Measurements from ENCODE around the gene CKS1B.
A peak's percentile ranks its signal among the peaks of the same experiment; 100 is the strongest.
"Not testable (repeated sequence)": the region's sequence is repeated elsewhere in the genome, so short reads cannot be mapped to it uniquely, and the experiment has no call there.

The CKS1B gene

DNA sequence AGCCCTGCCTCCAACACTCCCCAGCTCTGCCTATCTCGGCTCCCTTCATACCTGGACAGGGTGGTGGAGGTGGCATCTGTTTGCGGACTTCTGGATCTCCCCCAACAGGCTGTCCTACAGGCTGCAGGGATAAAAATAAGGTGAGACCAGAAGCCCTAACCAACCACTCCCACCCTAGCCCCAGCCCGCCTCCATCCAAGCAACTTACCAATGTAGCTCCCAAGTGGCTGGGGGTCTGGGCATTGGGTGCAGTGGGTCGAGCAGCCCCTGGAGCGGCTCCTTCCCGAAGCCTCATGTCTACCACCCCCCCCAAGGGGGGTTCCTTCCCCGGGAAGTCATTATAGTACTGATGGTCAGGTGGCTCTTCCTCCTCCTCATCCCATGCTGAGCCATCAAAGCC is 8.4 kb upstream of the CKS1B start:
- DNase-seq, result no peak

DNA sequence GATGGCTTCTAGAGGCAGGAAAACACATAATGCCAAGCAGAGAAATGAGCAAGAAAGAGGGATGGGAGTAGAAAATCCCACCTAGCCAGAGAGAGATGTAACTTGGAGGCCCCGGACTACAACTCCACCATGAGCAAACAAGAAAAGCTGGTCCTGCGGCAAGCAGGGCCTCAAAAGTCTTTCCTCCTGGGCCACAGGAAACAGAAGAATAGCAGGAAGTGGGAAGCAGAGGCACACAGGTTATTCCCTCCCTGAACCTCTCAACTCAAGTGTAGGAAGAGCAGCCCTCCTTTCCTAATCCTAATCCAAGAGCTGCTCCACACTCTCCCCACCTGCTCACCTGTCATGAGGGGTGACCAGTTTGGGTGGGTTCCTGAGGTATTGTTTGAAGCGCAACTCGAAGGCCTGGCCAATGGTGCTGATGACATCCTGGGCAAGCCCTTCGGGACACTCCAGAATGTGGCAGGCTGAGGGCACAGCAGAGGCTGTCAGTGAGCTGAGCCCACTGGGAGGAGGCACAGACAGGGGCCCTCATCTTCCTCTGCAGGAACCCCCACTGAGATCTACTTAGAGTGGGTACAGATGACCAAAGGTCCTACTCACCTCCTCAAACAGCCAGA is 7.0 kb upstream of the CKS1B start:
- DNase-seq, result no peak

DNA sequence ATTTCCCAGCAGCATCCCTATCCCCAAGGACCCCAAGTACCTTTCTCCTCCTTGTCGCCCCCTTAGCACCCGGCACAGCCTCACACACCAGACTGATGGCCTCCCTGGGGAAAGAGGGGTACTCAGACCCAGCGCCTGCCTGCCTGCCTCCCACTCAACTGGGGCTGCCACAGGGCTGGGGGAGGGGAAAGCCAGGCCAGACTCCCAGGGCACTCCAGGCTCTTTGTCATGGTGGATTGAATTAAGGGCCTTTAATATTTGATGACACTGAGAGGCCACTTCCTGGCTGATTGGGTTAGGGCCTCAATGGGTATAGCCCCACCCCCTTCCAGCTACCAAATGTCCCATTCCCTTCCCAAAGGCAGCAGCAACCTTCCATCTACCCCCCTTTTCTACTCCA is 5.8 kb upstream of the CKS1B start:
- no peak for DNase-seq

DNA sequence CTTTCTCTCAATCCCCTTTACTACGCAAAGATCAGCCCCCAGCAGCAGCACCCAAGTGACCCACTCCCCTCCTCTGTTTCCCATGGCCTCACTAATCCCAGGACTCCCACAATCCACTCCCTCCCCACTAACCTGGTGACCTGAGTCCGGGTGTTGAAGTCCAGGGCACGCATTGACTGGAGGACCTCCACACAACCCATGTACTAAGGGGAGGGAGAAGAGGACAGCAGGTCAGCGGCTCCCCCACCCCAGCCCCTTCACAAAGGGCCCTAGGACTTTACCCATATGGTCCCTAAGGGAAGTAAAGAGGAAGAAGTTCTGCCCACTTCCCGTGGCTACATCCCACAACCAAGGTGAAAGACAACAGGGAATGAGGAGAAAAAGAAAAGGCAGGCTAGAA is 5.2 kb upstream of the CKS1B start:
- DNase-seq, result no peak

DNA sequence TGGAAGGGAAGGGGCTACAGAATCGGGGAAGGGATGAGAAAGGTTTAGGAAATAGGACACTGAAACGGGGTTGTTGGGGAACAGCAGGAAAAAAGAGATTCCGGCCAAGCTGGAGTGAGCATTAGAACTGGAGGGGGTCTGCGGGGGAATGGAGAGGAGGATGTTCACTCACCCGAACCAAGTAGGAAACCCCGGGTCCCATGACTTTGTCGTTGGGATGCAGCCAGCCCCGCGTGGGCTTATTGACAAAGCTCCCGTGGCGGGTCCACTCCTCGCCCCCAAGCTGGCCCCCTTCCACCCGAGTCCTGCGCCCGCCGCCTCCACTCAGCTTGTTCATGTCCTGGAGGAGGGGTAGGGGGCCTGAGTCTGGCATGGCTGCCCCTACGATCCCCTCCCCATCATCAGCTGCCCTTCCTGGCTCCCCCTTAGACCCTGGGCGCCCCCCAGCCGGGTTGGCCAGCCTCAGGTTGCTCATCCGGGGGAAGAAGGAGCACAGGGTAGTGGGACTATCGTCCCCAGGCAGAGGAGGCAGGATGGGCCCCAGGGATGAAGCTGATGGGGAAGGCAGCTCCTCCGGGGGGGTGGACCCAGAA is 4.5 kb upstream of the CKS1B start:
- DNase-seq, result no peak

DNA sequence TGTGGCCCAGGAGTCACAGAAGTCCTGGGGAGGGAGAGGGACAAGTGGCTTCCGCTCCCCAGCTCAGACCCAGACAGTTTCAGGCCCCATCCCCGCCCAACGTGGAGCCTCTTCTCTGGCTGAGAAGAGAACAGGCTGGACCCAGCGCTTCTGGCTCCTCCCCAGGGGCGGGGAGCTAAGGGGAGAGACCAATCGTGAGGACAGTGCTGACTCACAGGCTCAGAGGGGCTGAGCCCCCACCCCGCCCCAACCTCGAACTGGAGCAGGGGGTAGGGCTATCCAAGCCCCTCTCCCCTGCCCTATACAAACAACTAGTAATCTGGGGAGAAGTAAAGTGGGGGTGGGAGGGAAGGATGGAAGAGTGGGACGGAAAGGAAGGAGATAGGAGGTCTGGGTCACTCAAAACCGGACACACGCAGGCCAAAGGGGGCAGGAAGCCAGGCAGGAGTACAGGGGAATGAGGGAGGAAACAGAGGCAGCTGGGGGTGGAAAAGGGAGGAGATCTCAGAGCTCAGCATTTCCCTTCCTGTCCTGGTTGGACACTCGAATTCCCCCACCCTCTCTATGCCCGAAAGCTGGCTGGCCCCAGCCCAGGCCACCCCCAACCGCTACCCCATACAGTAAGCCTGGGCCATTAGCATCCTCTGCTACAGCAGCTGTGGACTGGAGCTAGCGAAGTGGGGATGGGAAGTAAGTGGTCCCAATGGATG is 3.7 kb upstream of the CKS1B start, which contains the start of gene SHC1:
SHC1 (minus strand) TSS at position 117 of the 710 bp plus-strand sequence. CDS start 221 bp downstream, outside the sequence.
- no peak for DNase-seq

DNA sequence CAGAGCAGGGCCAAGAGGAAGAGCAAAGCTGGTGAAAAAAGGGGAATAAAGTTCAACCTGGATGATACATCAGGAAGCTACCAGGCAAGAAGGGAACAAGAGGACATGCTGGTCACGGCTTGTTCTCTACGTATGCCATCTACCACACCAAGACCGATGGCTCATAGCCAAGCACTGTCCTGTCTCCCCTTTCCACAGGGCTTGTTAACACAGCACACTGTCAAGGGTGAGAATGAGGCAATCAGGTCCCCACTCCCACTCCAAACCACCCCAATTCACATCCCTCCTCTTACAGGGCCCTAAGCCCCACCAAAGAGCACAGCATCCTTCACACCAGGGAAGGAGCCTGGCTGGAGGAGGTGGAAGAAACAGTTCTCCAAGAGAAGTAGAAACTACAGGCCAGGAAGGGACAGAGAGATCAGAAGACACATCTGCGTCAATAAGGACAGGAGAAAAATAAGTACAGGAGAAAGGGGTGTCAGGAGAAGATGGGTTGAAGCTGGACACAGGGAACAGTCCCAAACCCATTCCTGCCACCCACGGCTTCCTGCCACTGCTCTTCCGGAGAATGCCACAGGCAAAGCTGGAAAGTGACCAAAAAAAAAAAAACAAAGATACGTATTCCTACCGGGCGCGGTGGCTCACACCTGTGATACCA is 3.0 kb upstream of the CKS1B start:
- DNase-seq, result no peak

DNA sequence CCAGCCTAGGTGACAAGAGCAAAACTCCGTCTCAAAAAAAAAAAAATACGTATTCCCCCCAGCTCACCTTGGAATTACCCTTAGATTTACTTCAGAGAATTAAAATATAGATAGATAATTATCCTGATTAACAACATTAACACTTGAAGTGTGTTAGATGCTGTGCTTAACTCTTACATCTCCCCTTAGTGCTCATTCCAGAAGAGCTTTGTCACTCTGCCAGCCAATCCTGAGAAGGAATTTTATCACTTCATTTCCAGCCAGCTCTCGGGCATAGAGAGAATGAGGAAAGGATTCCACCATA is 2.3 kb upstream of the CKS1B start:
- DNase-seq, result no peak

DNA sequence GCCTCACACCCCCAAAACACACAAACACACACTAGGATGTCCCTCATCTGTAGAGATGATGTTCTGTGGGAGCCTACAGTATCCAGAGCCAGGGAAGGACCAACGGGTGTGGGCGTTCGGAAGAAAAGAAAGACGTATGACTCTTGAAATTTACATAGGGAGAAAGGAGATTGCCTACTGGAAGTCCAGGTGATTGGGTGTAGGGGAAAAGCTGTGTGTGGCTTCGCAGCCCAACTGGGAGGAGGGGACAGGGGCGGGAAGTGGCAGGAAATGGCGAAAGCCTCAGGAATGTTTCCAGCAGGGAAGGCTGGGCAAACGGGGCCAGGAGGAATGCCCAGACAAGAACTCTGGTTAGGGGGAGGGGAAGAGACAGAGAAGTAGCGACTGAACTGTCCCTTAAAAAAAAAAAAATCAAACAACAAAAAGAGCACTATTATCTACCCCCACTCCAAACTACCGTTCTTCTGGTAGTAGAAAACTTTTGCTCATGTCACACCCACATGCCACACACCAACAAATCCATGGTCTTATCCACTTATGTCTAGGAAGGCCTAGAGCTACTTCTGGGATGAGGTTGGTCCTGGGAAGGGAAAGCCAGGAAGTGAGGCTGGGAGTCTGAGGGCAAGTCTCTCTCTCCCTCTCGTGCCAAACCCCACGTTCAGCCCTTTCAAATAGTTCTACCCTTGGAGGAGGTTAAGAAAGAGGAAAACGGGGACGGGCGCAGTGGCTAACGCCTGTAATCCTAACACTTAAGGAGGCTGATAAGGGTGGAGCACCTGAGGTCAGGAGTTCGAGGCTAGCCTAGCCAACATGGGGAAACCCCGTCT is 1.8 kb upstream of the CKS1B start:
- no peak for DNase-seq

DNA sequence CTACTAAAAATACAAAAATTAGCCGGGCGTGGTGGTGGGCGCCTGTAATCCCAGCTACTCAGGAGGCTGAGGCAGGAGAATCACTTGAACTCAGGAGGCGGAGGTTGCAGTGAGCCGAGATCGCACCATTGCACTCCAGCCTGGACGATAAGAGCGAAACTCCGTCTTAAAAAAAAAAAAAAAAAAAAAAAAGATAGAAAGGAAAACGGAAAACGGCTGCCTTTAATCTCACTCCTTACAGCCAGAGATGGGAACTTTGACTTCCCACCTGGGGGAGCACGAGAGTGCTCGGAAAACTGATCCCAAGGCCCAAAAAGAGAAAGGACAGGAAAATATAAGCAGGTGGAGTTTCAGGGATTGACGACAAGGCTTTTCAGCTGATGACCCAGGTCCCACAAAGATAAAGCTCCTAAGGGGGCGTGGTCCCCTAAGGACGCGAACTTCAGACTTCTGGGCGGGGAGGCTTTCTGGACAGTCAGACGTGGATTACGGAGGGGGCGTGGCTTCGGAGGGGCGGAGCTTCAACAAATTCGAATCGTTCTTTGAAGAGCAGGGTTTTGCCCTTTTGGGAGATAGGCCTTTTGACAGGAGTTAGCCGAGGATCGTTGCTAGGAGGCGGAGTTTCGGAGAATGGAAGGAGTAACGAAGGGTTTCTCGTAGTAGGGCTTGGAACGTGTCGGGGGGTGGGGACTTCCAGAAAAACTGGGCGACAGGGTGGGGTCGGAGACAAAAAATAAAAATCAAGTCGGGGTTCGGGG is 958 bp upstream of the CKS1B start:
- peak; percentile 69 to 87 (median 75) for DNase-seq

DNA sequence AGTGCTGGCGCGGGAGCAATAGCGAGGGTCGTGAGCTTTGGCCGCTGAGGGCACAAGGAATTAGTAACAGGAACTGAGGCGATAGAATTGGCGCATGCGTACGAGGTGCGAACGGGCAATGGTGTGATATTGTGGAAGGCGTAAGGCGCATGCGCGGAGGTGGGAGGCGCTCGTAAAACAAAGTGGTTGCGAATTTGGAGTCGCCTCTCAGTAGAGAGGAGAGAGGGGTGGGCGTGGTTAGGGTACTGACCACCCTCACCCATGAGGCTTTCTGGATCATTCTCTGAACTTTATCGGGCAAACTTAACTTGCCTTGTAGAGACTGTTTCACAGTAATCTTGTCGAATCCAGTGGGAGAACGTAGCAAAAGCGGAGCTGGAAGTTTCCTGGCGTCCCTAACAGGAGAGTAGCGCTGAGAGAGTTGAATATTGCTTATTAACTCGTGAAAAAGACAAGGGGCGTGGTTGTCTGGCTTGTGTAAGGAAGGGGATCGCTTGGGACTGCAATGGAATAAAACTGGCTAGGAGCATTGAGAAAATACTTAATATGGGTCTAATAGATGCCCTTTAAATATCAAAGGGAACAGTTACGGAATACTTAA is 427 bp downstream of the CKS1B start:
- DNase-seq, result peak; percentile 73 to 90 (median 86)

DNA sequence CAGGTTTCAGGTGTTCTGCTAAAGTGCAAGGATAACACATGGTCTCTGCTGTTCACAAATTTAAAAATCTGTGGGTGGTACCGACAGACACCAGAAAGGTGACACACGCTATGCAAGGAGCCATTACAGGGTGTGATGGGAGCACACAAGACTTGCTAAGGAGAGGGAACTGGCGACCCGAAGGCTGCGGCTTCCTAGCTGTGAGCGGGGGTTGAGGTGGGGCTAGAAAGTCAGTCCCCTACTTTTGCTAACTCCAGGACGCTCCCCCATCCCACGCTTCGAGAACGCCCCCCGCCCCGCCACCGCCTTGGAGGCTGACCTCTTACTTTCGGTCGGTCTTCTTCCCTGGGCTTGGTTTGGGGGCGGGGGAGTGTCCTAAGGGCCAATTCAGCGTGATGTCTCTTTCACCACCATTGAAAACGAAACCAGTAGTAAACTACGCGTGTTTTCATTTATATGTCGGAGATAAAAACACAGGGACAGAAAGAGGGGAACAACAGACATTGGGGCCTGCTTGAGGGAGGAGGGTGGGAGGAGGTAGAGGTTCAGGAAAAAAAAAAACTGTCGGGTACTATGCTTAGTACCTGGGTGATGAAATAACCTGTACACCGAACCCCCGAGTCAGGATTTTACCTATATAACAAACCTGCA is 1.1 kb downstream of the CKS1B start:
- peak in 3 of 4 experiments; percentile 16 to 47 (median 20) for DNase-seq

DNA sequence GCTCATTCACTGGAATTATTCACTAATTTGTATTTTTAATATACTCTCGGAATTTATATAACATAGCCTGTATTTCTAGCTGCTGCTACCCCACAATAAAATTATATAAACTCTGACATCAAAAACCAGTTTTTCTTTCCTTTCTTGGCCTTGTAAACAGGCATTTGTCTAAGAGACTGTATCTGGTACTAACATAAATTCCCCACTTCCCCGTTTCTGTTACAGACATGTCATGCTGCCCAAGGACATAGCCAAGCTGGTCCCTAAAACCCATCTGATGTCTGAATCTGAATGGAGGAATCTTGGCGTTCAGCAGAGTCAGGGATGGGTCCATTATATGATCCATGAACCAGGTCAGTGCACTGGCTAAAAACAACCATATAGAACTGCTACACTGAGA is 3.3 kb downstream of the CKS1B start:
- not testable (repeated sequence) for DNase-seq

DNA sequence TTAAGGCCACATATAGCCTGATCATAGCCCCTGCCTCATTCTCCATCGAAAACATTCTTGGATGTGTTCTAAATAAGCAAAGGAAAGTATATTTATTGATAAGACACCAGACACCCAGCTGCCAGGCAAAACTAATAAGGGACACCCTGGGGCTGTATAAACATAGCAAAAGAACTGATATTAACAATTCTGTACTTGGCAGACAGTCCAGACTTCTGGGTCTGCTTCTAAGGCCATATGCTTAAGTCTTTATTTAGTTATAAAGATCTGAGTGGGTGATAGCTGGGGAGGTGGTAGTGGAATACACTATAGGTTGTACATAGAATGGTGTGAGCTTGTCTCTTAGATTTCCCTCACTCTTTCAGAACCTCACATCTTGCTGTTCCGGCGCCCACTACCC is 3.9 kb downstream of the CKS1B start:
- no peak for DNase-seq

DNA sequence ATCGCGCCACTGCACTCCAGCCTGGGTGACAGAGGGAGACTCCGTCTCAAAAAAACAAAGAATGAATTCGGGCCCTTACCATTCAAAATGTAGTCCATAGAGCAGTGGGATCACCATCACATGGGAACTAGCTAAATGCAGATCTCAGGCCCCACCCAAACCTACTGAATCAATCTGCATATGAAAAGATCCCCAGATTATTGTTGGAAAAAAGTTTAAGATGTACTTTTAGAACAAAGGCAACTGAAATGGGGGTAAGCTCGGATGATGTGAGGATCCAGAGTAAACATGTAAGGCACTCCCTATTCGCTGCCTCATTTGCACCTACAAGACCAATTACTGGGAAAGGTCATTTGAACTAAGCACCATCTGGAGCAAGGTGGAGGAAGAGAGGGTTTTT is 7.9 kb downstream of the CKS1B start:
- DNase-seq, result no peak

DNA sequence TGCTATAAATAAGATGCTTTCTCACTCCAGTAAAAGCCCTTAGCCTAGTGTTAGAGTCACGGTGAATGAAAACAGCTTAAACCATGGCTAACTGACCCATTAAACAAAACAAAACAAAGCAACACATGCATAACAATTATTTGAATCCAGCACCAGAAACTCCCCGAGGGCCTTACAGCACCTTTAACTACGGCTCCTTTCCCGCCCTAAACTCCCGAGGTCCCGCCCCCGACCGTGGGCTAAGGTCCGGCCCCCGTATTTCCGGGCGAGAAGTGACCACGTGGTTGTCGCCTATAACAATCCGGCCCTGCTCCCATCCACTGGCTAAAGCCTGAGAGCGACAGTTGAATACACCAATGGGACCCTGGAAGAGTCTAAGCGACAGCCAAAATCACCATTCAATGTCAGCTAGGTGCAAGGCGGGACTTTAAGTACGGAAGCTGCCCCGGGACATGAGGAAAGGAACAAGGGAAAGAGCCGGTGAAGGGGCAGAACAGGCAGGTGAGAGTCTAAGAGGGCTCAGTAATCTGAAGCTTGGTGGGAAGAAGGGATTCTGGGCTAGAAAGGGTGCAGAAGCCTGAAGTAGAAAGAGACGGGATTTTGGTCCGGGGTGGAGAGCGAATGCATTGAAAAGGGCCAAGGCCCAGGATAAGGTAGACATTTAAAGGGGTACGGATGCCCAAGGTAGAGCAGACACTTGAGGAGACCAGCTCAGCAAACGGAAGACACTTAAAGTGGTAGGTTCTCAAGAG is 8.6 kb downstream of the CKS1B start, which contains the start of gene FLAD1:
FLAD1 (plus strand) TSS at position 448 of the 752 bp plus-strand sequence. CDS start 351 bp downstream, outside the sequence.
- peak; percentile 83 to 89 (median 85) for DNase-seq

DNA sequence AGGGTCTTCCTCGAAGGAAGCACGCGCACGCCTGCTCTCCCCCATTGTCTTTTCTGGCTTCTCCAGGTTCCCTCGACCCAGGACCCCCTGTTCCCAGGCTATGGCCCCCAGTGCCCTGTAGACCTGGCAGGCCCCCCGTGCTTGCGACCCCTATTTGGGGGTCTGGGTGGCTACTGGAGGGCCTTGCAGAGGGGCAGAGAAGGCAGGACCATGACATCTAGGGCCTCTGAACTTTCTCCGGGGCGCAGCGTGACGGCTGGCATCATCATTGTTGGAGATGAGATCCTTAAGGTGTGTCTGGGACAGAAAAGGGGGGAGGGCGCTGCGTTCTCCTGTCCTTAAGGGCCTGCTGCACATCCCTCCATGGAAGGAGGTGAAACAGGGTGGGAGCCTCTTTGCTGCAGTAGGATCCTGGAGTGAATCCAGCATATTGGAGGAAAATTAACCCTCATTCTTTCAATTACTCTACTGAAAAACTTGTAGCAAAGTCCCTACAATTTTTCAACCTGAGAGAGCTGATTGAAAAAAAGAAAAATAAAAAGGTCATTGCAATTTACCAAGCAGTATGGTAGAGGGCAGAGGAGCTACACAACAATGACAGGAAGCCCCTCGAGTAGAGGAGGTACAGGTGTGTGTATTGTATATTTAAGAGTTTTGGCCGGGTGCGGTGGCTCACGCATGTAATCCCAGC is 9.4 kb downstream of the CKS1B start:
- DNase-seq, result no peak

DNA sequence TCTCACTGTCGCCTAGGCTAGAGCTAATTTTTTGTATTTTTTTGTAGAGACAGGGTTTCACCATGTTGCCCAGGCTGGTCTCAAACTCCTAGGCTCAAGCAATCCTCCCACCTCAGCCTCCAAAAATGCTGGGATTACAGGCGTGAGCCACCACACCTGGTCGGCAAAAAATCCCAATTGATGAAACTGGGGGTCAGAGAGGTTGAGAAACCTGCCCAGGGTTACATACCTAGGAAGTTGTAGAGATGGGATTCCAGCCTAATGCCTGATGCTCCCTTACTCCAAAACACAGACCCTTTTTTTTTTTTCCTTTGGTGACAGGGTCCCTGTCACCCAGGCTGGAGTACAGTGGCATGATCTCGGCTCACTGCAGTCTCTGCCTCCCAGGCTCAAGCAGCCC is 12.3 kb downstream of the CKS1B start:
- not testable (repeated sequence) for DNase-seq

DNA sequence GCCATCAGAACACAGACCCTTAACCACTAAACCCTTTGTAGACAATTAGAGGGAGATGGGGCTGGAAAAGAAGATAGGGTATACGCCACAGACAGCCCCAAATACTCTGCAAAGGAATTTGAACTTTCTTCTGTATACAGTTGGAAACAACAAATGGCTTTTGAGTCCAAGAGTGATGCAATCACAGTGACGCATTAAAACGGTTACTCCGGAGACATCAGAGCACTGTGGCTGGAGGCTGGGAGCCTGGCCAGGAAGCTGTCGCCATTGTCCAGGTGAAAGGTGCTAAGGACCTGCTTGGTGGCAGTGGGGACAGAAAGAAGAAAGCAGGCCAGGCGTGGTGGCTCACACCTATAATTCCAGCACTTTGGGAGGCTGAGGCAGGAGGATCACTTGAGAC is 12.8 kb downstream of the CKS1B start:
- DNase-seq, result no peak
